Measurements from ENCODE around the gene SGK2.

DNA sequence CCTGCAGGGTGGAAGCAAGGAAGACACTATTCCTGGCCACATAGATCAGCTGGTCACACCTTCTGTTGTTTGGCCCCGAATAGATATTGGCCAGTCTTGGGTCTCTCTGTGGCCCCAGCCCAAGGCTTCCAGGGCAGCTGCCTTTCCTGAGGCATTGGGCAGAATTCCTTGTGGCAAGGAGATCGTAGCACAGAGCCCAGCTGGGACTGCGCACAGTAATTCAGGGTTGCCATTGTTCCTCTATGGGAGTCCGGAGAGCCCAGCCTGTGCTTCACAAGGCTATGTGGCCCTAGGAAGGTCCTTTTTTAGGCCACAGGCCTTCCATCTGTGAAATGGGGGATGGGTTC, 6.9 kb downstream of the SGK2 start:
- TF ChIP-seq EZH2 (IDR thresholded peaks at IDR 0.05) = no peak
- TF ChIP-seq, protein P1, sequence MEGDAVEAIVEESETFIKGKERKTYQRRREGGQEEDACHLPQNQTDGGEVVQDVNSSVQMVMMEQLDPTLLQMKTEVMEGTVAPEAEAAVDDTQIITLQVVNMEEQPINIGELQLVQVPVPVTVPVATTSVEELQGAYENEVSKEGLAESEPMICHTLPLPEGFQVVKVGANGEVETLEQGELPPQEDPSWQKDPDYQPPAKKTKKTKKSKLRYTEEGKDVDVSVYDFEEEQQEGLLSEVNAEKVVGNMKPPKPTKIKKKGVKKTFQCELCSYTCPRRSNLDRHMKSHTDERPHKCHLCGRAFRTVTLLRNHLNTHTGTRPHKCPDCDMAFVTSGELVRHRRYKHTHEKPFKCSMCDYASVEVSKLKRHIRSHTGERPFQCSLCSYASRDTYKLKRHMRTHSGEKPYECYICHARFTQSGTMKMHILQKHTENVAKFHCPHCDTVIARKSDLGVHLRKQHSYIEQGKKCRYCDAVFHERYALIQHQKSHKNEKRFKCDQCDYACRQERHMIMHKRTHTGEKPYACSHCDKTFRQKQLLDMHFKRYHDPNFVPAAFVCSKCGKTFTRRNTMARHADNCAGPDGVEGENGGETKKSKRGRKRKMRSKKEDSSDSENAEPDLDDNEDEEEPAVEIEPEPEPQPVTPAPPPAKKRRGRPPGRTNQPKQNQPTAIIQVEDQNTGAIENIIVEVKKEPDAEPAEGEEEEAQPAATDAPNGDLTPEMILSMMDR (IDR thresholded peaks at IDR 0.05) = no peak
